KMS-11 (cell line): ENCODE results near the gene DNAJC16.
"Not testable (repeated sequence)": the region's sequence is repeated elsewhere in the genome, so short reads cannot be mapped to it uniquely, and the experiment has no call there.

Source experiments
- H2AFZ ChIP-seq: fragments of 200-600 bp; sonication (generic); 2 replicates; pipeline ENCODE4 v1.6.1; 2016; ENCODE audit warnings: antibody characterized with exemption, mixed run types, low read depth
- H3K27ac ChIP-seq: fragments of 200-600 bp; sonication (generic); 2 replicates; pipeline ENCODE4 v1.6.1; 2016; ENCODE audit warnings: mild to moderate bottlenecking, mixed run types
- H3K27me3 ChIP-seq: fragments of 200-600 bp; sonication (generic); 2 replicates; pipeline ENCODE4 v1.6.1; 2017; ENCODE audit warnings: mild to moderate bottlenecking, low read depth, mixed run types, moderate library complexity; ENCODE audit not compliant: insufficient read depth
- H3K36me3 ChIP-seq: fragments of 200-600 bp; sonication (generic); 2 replicates; pipeline ENCODE4 v1.6.1; 2017; ENCODE audit warnings: mild to moderate bottlenecking, mixed run types; ENCODE audit not compliant: insufficient read depth
- H3K4me1 ChIP-seq: fragments of 200-600 bp; sonication (generic); 2 replicates; pipeline ENCODE4 v1.6.1; 2016; ENCODE audit warnings: mild to moderate bottlenecking, low read depth, mixed run types; ENCODE audit not compliant: poor library complexity, severe bottlenecking
- H3K4me2 ChIP-seq: fragments of 200-600 bp; sonication (generic); 2 replicates; pipeline ENCODE4 v1.7.0; 2016; ENCODE audit warnings: mild to moderate bottlenecking, mixed run types
- H3K4me3 ChIP-seq: fragments of 200-600 bp; sonication (generic); IDR thresholded peaks from 2 replicates; pipeline ENCODE4 v1.6.1; 2017; ENCODE audit warnings: low read depth, low read length, mixed read lengths; ENCODE audit not compliant: insufficient read depth
- H3K79me2 ChIP-seq: fragments of 200-600 bp; sonication (generic); 2 replicates; pipeline ENCODE4 v1.6.1; 2016; ENCODE audit warnings: low read depth, mixed run types; ENCODE audit not compliant: insufficient read depth
- H3K9ac ChIP-seq: fragments of 200-600 bp; sonication (generic); 2 replicates; pipeline ENCODE4 v1.6.1; 2016; ENCODE audit warnings: mild to moderate bottlenecking, mixed run types
- H4K20me1 ChIP-seq: fragments of 200-600 bp; sonication (generic); 2 replicates; pipeline ENCODE4 v1.6.1; 2016; ENCODE audit warnings: mild to moderate bottlenecking, mixed run types; ENCODE audit not compliant: insufficient read depth
- CTCF ChIP-seq: fragments of 200-600 bp; sonication (generic); conservative IDR thresholded peaks from 2 replicates; pipeline ENCODE4 v1.6.1; 2017; ENCODE audit warnings: low read depth, mild to moderate bottlenecking, antibody characterized with exemption, low read length, moderate library complexity, mixed read lengths

The DNAJC16 gene

GRCh38 chr1:15489052-15489736 lies 37.5 kb upstream of the DNAJC16 start:
- Histone ChIP-seq H3K4me3 (no peak overlapping the region), H3K79me2 (no peaks in the 10 kb centered on the region), H3K4me1 (no peaks in the 10 kb centered on the region), H2AFZ (no peak overlapping the region), H4K20me1 (no peaks in the 10 kb centered on the region), H3K27ac (no peak overlapping the region), H3K27me3 (no peaks in the 10 kb centered on the region), H3K36me3 (no peaks in the 10 kb centered on the region), H3K4me2 (no peak overlapping the region), H3K9ac (no peak overlapping the region)
- TF ChIP-seq CTCF = no peak

- not testable (repeated sequence) for H3K27me3 ChIP-seq, H3K36me3 ChIP-seq, H2AFZ ChIP-seq, H3K79me2 ChIP-seq, H3K9ac ChIP-seq, H3K4me2 ChIP-seq, H3K4me3 ChIP-seq, H3K4me1 ChIP-seq, H4K20me1 ChIP-seq, H3K27ac ChIP-seq
These were observed 35.6 kb upstream of the DNAJC16 start for GRCh38 chr1:15491010-15491409.

- no peaks in the 10 kb centered on the region for H4K20me1 ChIP-seq
- no peak overlapping the region for H3K4me2 ChIP-seq
- 0 out of 2 replicates have a peak, but pooled peaks cover 2% of the 10 kb centered on the region for H3K27me3 ChIP-seq
- no peak for TF ChIP-seq CTCF
- H3K36me3 ChIP-seq = no peaks in the 10 kb centered on the region
- H2AFZ ChIP-seq = no peak overlapping the region
- no peak overlapping the region for H3K4me3 ChIP-seq
- no peak overlapping the region for H3K9ac ChIP-seq
- H3K27ac ChIP-seq = no peak overlapping the region
- no peaks in the 10 kb centered on the region for H3K4me1 ChIP-seq
- H3K79me2 ChIP-seq = no peaks in the 10 kb centered on the region
These were observed 34.1 kb upstream of the DNAJC16 start for GRCh38 chr1:15492596-15492995.

GRCh38 chr1:15493869-15494390 lies 32.7 kb upstream of the DNAJC16 start:
- Histone ChIP-seq H3K4me1 (no peaks in the 10 kb centered on the region), H3K27me3 (0 out of 2 replicates have a peak, but pooled peaks cover 2% of the 10 kb centered on the region), H3K27ac (no peak overlapping the region), H3K79me2 (no peaks in the 10 kb centered on the region), H2AFZ (no peak overlapping the region), H3K4me3 (no peak overlapping the region), H3K4me2 (no peak overlapping the region), H4K20me1 (no peaks in the 10 kb centered on the region), H3K9ac (no peak overlapping the region), H3K36me3 (no peaks in the 10 kb centered on the region)
- TF ChIP-seq CTCF = no peak
